ENCODE measurements around the gene RAMP1.

- no peak for TF ChIP-seq CTCF (IDR thresholded peaks at IDR 0.05)
- no peak for TF ChIP-seq POLR2A (IDR thresholded peaks at IDR 0.05)
These were observed 76.5 kb downstream of the RAMP1 start for GRCh38 chr2:237935740-237936452.
